A673 (cell line): ENCODE data around the gene TXNRD3. TPM values are rescaled to one million over a fixed set of nuclear protein-coding genes. Genes with fewer than 3 reads are reported as not detected.

Experiments used
- BruUV-seq: library from RNA; stranded (reverse); fragments of 400-500 nt; replicated peaks from 2 replicates; lab custom pipeline; 2021; lab: Mats Ljungman, UMichigan
- CTCF ChIA-PET: fragments of 300-600 bp; sonication (Branson Sonifier 250); formaldehyde crosslinking; loops from one replicate; lab custom pipeline; 2022; ENCODE audit warnings: antibody characterized with exemption; lab: Charles Lee
- POLR2A ChIA-PET: fragments of 300-600 bp; sonication (Branson Sonifier 250); formaldehyde crosslinking; loops from one replicate; lab custom pipeline; 2022; ENCODE audit warnings: antibody characterized with exemption; ENCODE audit not compliant: low non-redundant PET; lab: Charles Lee
- DNase-seq: peaks from one replicate; pipeline ENCODE4 v3.0.0-alpha.2; 2015; ENCODE audit warnings: low spot score
- H3K27ac ChIP-seq: fragments of 200-600 bp; sonication (generic); 2 replicates; pipeline ENCODE4 v1.5.1; 2016; ENCODE audit warnings: mixed run types, low read depth, mild to moderate bottlenecking, mixed read lengths, antibody characterized with exemption, low read length; ENCODE audit not compliant: poor library complexity, severe bottlenecking
- H3K27me3 ChIP-seq: fragments of 200-600 bp; sonication (generic); replicated peaks from 2 replicates; pipeline ENCODE4 v1.6.1; 2017; ENCODE audit warnings: mixed run types, low read depth, mild to moderate bottlenecking, mixed read lengths, antibody characterized with exemption, low read length; ENCODE audit not compliant: insufficient read depth, poor library complexity
- H3K36me3 ChIP-seq: fragments of 200-600 bp; sonication (generic); 2 replicates; pipeline ENCODE4 v1.6.1; 2016; ENCODE audit warnings: mixed run types, mild to moderate bottlenecking, mixed read lengths, antibody characterized with exemption, low read length; ENCODE audit not compliant: insufficient read depth, poor library complexity, severe bottlenecking
- H3K4me1 ChIP-seq: fragments of 200-600 bp; sonication (generic); 2 replicates; pipeline ENCODE4 v1.6.1; 2017; ENCODE audit warnings: mixed run types, mild to moderate bottlenecking, mixed read lengths, antibody characterized with exemption, low read length; ENCODE audit not compliant: insufficient read depth, poor library complexity, severe bottlenecking
- H3K4me3 ChIP-seq: fragments of 200-600 bp; sonication (generic); 2 replicates; pipeline ENCODE4 v1.5.1; 2016; ENCODE audit warnings: low read depth, mixed run types, mild to moderate bottlenecking, mixed read lengths, low read length; ENCODE audit not compliant: poor library complexity, severe bottlenecking
- H3K9me3 ChIP-seq: fragments of 200-600 bp; sonication (generic); 2 replicates; pipeline ENCODE4 v1.6.1; 2016; ENCODE audit warnings: mixed run types, low read depth, mild to moderate bottlenecking, mixed read lengths, antibody characterized with exemption, low read length; ENCODE audit not compliant: poor library complexity, severe bottlenecking
- EZH2 ChIP-seq: fragments of 200-600 bp; sonication (generic); IDR thresholded peaks from 2 replicates; pipeline ENCODE4 v1.6.1; 2017; ENCODE audit warnings: borderline replicate concordance, low read depth, mild to moderate bottlenecking, mixed read lengths, antibody characterized with exemption, low read length; ENCODE audit not compliant: poor library complexity, severe bottlenecking
- intact Hi-C: fragments of 100-400 bp; cut with micrococcal nuclease; formaldehyde crosslinking; loops from one replicate; pipeline ENCODE4 v1.10.0; 2022; ENCODE audit not compliant: unreplicated experiment
- total RNA-seq: library from RNA; stranded (reverse); gene quantifications from 2 replicates; pipeline ENCODE4 v1.2.3, GENCODE V29; 2021
- TF ChIP-seq, protein P1 (sequence below): fragments of 300-800, 200-600 bp; sonication (generic); conservative IDR thresholded peaks from 2 replicates; pipeline ENCODE4 v1.5.1; 2017; ENCODE audit warnings: low read depth, mild to moderate bottlenecking, antibody characterized with exemption, low read length, moderate library complexity, mixed read lengths

The TXNRD3 gene
- total RNA-seq, 1 experiment from 2014 or later = 4.1 TPM

- TF ChIP-seq, protein P1, sequence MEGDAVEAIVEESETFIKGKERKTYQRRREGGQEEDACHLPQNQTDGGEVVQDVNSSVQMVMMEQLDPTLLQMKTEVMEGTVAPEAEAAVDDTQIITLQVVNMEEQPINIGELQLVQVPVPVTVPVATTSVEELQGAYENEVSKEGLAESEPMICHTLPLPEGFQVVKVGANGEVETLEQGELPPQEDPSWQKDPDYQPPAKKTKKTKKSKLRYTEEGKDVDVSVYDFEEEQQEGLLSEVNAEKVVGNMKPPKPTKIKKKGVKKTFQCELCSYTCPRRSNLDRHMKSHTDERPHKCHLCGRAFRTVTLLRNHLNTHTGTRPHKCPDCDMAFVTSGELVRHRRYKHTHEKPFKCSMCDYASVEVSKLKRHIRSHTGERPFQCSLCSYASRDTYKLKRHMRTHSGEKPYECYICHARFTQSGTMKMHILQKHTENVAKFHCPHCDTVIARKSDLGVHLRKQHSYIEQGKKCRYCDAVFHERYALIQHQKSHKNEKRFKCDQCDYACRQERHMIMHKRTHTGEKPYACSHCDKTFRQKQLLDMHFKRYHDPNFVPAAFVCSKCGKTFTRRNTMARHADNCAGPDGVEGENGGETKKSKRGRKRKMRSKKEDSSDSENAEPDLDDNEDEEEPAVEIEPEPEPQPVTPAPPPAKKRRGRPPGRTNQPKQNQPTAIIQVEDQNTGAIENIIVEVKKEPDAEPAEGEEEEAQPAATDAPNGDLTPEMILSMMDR = no peak
- TF ChIP-seq EZH2 = no peak
- Histone ChIP-seq H3K27ac (no peak overlapping the region), H3K9me3 (peaks cover 6% of the 10 kb centered on the region), H3K36me3 (no peaks in the 10 kb centered on the region), H3K4me3 (no peak overlapping the region), H3K4me1 (peaks cover 20% of the 10 kb centered on the region), H3K27me3 (no peaks in the 10 kb centered on the region)
- intact Hi-C loops = loop anchor here (2.0 to 10.0 kb wide), 2 partner anchors 307 to 867 kb away; partner anchors contain the start of gene PLXNA1
- CTCF ChIA-PET = no interaction called here
- no peak for DNase-seq
- BruUV-seq = no TSS peak
- POLR2A ChIA-PET = no interaction called here
These were observed 23.1 kb upstream of the TXNRD3 start for GRCh38 chr3:126677862-126678503.

DNA sequence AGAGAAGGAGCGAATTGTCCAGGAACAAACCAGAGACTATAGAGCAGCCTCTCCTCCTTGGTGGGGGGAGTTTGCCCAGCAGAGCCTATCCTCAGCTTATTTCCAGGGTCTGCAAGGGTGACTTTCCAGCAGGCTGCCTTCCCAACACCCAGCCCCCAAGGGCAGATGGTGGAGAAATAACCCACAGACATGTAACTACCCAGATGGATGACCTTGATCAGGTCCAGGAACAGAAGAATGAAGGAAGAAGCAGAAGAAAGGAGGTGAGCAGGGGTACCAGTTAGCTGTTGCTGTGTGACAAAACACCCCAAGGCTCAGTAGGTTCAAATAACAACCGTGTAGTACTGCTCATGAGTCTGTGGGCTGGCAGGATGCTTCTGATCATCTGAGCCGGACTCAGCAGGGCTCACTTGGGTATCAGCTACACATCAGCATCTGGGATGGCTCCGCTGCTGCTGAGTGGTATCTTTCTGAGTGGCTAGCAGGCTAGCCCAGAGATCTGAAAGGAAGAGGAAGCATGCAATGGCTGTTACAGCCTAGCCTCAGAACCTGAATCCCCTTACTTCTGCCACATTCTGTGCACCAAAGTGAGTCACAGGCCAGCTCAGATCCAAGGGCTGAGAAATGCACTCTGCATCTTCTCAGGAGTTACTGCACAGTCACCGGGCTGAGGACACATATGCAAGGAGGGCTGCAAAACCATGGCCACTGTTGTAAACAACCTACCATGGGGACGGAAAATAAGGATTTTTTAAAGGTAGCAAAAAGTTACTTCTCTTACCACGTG lies 22.2 kb upstream of the TXNRD3 start:
- Histone ChIP-seq H3K4me1 (peaks cover 20% of the 10 kb centered on the region), H3K27ac (no peak overlapping the region), H3K9me3 (peaks cover 6% of the 10 kb centered on the region), H3K4me3 (no peak overlapping the region), H3K27me3 (no peaks in the 10 kb centered on the region), H3K36me3 (no peaks in the 10 kb centered on the region)
- CTCF ChIA-PET = interaction anchor here (0.6 to 0.7 kb wide), 2 partner anchors 8 to 779 kb away, joined by 3 to 6 read pairs; no protein-coding TSS in a partner anchor
- no peak for TF ChIP-seq EZH2
- TF ChIP-seq, protein P1 = no peak
- no TSS peak for BruUV-seq
- intact Hi-C loops = loop anchor here (10.0 kb wide), 1 partner anchor 308 kb away; the partner anchor contains the start of gene PLXNA1
- POLR2A ChIA-PET = no interaction called here
- no peak for DNase-seq

DNA sequence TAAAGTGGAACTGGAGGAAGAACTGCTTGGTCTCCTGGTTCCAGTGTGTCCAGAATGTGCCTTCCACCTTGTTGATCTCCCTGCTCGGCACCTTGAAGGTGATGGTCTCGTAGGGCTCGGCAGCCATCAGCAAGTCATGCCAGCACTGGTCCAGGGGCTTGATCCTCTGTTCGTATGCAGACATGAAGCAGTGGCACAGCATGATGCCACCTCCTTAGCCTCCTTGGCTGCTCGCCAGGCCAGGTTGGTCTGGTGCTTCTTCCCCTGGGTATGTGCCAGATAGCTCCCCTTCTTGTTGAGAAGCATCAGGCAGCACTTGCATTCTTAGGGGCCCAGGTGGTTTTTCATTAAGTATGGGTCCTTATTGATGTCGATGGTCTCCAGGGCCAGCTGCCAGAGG lies 17.8 kb upstream of the TXNRD3 start:
- intact Hi-C loops = loop anchor here (10.0 kb wide), 1 partner anchor 312 kb away; the partner anchor contains the start of gene PLXNA1
- Histone ChIP-seq H3K27me3 (no peaks in the 10 kb centered on the region), H3K9me3 (peaks cover 6% of the 10 kb centered on the region), H3K4me3 (no peak overlapping the region), H3K4me1 (no peaks in the 10 kb centered on the region), H3K36me3 (no peaks in the 10 kb centered on the region), H3K27ac (no peak overlapping the region)
- TF ChIP-seq, protein P1 = no peak
- TF ChIP-seq EZH2 = no peak
- POLR2A ChIA-PET = no interaction called here
- no peak for DNase-seq
- no TSS peak for BruUV-seq
- CTCF ChIA-PET = no interaction called here
